Measurements from ENCODE around the gene GRIN1. TPM values are rescaled to one million over a fixed set of nuclear protein-coding genes. Genes with fewer than 3 reads are reported as not detected.

The GRIN1 gene
- total and polyA plus RNA-seq, 2 of the 13 experiments (the other 11 are each of a cell fraction or from before 2014, with no cell fraction given) = 0.13 TPM; not detected in 1

DNA sequence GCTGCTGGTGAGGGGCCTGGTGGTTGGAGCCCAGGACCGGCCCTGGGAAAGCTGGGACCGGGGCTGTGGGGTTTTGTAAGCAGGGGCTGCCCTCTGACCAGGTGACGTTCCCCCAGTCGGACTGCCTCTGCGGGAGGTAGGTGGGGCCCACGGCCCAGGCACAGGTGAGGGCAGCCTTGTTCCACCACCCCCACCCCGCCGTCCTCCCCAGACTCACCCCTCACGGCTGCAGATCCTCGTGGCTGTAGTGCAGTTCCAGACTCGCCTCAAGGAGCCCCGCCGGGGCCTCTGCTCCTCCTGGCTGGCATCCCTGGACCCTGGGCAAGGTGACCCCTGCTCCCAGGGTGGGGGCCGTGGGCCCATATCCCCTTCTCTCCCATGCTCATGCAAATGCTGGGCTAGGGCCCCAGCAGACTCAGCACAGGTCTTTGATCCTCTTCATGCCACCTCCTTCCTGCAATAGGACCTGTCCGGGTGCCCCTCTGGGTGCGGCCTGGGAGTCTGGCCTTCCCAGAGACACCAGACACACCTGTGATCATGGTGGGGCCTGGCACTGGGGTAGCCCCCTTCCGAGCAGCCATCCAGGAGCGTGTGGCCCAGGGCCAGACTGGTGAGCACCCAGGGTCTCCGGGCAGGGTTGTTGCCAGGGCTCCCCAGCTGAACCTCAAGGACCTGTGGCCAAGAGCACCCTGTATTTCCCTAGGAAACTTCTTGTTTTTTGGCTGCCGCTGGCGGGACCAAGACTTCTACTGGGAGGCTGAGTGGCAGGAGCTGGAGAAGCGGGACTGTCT is 76.4 kb downstream of the GRIN1 start (continued):
- no peak for TF ChIP-seq XRCC5 (optimal IDR thresholded peaks at IDR 0.05; ENCODE audit: low read length)
- TF ChIP-seq, protein P1, sequence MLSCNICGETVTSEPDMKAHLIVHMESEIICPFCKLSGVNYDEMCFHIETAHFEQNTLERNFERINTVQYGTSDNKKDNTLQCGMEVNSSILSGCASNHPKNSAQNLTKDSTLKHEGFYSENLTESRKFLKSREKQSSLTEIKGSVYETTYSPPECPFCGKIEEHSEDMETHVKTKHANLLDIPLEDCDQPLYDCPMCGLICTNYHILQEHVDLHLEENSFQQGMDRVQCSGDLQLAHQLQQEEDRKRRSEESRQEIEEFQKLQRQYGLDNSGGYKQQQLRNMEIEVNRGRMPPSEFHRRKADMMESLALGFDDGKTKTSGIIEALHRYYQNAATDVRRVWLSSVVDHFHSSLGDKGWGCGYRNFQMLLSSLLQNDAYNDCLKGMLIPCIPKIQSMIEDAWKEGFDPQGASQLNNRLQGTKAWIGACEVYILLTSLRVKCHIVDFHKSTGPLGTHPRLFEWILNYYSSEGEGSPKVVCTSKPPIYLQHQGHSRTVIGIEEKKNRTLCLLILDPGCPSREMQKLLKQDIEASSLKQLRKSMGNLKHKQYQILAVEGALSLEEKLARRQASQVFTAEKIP (CRISPR knock-in tag; IDR thresholded peaks at IDR 0.05; ENCODE audit: borderline replicate concordance) = no peak
- TF ChIP-seq, protein P2, sequence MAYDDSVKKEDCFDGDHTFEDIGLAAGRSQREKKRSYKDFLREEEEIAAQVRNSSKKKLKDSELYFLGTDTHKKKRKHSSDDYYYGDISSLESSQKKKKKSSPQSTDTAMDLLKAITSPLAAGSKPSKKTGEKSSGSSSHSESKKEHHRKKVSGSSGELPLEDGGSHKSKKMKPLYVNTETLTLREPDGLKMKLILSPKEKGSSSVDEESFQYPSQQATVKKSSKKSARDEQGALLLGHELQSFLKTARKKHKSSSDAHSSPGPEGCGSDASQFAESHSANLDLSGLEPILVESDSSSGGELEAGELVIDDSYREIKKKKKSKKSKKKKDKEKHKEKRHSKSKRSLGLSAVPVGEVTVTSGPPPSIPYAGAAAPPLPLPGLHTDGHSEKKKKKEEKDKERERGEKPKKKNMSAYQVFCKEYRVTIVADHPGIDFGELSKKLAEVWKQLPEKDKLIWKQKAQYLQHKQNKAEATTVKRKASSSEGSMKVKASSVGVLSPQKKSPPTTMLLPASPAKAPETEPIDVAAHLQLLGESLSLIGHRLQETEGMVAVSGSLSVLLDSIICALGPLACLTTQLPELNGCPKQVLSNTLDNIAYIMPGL (CRISPR knock-in tag; IDR thresholded peaks at IDR 0.05; ENCODE audit: borderline replicate concordance in 1 of 2, low read depth in 1 of 2) = no peak
- TF ChIP-seq, protein P3, sequence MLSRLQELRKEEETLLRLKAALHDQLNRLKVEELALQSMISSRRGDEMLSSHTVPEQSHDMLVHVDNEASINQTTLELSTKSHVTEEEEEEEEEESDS (CRISPR knock-in tag; IDR thresholded peaks at IDR 0.05; ENCODE audit: borderline replicate concordance) = no peak
- TF ChIP-seq, protein P4, sequence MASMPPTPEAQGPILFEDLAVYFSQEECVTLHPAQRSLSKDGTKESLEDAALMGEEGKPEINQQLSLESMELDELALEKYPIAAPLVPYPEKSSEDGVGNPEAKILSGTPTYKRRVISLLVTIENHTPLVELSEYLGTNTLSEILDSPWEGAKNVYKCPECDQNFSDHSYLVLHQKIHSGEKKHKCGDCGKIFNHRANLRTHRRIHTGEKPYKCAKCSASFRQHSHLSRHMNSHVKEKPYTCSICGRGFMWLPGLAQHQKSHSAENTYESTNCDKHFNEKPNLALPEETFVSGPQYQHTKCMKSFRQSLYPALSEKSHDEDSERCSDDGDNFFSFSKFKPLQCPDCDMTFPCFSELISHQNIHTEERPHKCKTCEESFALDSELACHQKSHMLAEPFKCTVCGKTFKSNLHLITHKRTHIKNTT (CRISPR knock-in tag; IDR thresholded peaks at IDR 0.05) = no peak
- no peak for TF ChIP-seq NR1H2 (CRISPR knock-in tag; IDR thresholded peaks at IDR 0.05; ENCODE audit: borderline replicate concordance, low read depth)
- no peak for TF ChIP-seq ZNF761 (CRISPR knock-in tag; conservative IDR thresholded peaks at IDR 0.05)
- no peak for TF ChIP-seq ZNF333 (CRISPR knock-in tag; IDR thresholded peaks at IDR 0.05; ENCODE audit: borderline replicate concordance)

All from HepG2 (cell line).